ENCODE data around the gene CLASRP. TPM values are rescaled to one million over a fixed set of nuclear protein-coding genes. Genes with fewer than 3 reads are reported as not detected.

The CLASRP gene
- polyA plus RNA-seq, 1 experiment = 12.4 TPM

DNA sequence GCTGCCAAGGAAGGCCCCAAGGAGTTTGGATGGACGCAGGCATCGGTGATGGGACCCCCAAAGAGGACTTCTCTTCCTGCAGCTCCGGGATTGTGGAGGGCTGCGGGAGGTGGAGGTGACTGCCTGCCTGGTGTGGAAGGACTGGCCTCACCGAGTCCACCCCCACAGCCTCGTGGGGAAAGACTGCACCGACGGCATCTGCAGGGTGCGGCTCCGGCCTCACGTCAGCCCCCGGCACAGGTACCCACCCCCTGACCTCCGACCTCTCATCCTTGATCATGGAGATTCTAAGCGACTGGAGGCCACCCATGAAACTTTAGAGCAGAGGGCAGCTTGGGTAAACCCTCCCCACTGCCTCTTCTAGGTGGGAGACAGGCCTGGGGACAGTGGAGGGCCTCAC, 16.9 kb upstream of the CLASRP start:
- DNase-seq (ENCODE audit: low read depth, low spot score) = no peak
- TF ChIP-seq, protein P1, sequence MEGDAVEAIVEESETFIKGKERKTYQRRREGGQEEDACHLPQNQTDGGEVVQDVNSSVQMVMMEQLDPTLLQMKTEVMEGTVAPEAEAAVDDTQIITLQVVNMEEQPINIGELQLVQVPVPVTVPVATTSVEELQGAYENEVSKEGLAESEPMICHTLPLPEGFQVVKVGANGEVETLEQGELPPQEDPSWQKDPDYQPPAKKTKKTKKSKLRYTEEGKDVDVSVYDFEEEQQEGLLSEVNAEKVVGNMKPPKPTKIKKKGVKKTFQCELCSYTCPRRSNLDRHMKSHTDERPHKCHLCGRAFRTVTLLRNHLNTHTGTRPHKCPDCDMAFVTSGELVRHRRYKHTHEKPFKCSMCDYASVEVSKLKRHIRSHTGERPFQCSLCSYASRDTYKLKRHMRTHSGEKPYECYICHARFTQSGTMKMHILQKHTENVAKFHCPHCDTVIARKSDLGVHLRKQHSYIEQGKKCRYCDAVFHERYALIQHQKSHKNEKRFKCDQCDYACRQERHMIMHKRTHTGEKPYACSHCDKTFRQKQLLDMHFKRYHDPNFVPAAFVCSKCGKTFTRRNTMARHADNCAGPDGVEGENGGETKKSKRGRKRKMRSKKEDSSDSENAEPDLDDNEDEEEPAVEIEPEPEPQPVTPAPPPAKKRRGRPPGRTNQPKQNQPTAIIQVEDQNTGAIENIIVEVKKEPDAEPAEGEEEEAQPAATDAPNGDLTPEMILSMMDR (IDR thresholded peaks at IDR 0.05; ENCODE audit: low read depth, low read length) = no peak
- no peak overlapping the region for H3K4me3 ChIP-seq (ENCODE audit: low read depth, low read length)
- no peak overlapping the region for H3K27ac ChIP-seq (ENCODE audit: low read depth, low read length)
- ChIA-PET CTCF (no interaction called here), POLR2A (interaction anchor here (0.6 kb wide), 1 partner anchor 163 kb away, joined by 6 read pairs; no protein-coding TSS in a partner anchor)
- H3K9me3 ChIP-seq (ENCODE audit: control insufficient read depth, insufficient read depth, low read length) = no peaks in the 10 kb centered on the region
- no peaks in the 10 kb centered on the region for H3K27me3 ChIP-seq (ENCODE audit: control insufficient read depth, insufficient read depth, low read length)

DNA sequence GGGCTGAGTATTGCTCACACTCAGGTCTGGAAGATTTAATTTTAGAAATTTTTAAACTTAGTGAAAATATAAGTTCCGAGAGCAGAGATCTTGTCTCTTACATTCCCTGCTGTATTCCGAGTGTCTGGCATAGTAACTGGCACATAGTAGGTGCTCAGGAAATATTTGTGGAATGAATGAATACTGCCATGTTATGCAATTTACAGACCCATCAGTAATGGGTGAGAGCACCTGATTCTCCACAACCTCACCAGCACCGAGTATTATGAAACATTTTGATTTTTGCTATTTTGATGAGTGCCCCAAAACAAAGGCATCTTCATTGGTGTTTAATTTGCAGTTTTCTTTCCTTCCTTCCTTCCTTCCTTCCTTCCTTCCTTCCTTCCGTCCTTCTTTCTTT, 15.8 kb upstream of the CLASRP start:
- DNase-seq (ENCODE audit: low read depth, low spot score) = no peak
- ChIA-PET POLR2A (no interaction called here), CTCF (no interaction called here)
- TF ChIP-seq, protein P1 (IDR thresholded peaks at IDR 0.05; ENCODE audit: low read depth, low read length) = no peak
- no peak overlapping the region for H3K27ac ChIP-seq (ENCODE audit: low read depth, low read length)
- no peaks in the 10 kb centered on the region for H3K9me3 ChIP-seq (ENCODE audit: control insufficient read depth, insufficient read depth, low read length)
- no peaks in the 10 kb centered on the region for H3K27me3 ChIP-seq (ENCODE audit: control insufficient read depth, insufficient read depth, low read length)
- H3K4me3 ChIP-seq (ENCODE audit: low read depth, low read length) = no peak overlapping the region

DNA sequence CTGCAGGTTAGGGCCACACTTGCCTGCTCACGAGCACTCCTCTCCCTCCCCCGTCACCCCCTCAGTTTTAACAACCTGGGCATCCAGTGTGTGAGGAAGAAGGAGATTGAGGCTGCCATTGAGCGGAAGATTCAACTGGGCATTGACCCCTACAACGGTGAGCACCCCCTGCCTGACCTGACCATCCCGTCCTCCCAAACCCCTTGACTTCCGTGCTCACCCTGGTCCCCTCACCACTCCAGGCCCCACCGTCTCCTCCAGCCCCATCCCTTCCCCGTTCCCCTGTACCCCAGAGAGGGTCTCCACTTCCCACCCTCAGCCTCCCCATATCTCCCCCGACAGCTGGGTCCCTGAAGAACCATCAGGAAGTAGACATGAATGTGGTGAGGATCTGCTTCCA, 13.6 kb upstream of the CLASRP start:
- Histone ChIP-seq H3K27me3 (ENCODE audit: control insufficient read depth, insufficient read depth, low read length) (no peaks in the 10 kb centered on the region), H3K4me3 (ENCODE audit: low read depth, low read length) (no peak overlapping the region), H3K27ac (ENCODE audit: low read depth, low read length) (no peak overlapping the region), H3K9me3 (ENCODE audit: control insufficient read depth, insufficient read depth, low read length) (no peaks in the 10 kb centered on the region)
- TF ChIP-seq, protein P1 (IDR thresholded peaks at IDR 0.05; ENCODE audit: low read depth, low read length) = no peak
- no peak for DNase-seq (ENCODE audit: low read depth, low spot score)
- ChIA-PET CTCF (no interaction called here), POLR2A (no interaction called here)

DNA sequence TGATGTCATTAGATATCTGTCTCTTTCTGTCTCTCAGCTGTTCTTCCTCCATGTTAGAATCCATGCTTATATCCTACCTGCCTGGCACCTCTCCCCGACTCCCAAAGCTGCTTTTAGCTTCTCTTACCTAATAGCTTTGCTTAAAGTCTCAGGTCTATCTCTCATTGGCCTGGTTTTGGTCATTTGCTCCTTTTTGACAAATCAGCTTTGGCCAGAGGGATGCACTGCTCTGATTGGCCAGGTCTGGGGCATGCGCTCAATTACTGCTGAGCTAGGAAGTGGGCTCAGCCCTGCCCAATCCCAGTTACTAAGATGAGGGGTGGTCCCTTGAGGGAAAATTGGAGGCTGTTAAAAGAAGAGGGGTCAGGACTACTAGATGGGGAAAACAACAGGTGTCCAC, 11.5 kb upstream of the CLASRP start:
- H3K4me3 ChIP-seq (ENCODE audit: low read depth, low read length) = no peak overlapping the region
- TF ChIP-seq, protein P1 (IDR thresholded peaks at IDR 0.05; ENCODE audit: low read depth, low read length) = no peak
- H3K27ac ChIP-seq (ENCODE audit: low read depth, low read length) = no peak overlapping the region
- POLR2A ChIA-PET = interaction anchor here (1.6 kb wide), 1 partner anchor 12 kb away, joined by 6 read pairs; the partner anchor contains the start of gene CLASRP
- DNase-seq (ENCODE audit: low read depth, low spot score) = no peak
- CTCF ChIA-PET = interaction anchor here (1.0 kb wide), 1 partner anchor 32 kb away, joined by 4 read pairs; no protein-coding TSS in a partner anchor
- no peaks in the 10 kb centered on the region for H3K27me3 ChIP-seq (ENCODE audit: control insufficient read depth, insufficient read depth, low read length)
- H3K9me3 ChIP-seq (ENCODE audit: control insufficient read depth, insufficient read depth, low read length) = no peaks in the 10 kb centered on the region

DNA sequence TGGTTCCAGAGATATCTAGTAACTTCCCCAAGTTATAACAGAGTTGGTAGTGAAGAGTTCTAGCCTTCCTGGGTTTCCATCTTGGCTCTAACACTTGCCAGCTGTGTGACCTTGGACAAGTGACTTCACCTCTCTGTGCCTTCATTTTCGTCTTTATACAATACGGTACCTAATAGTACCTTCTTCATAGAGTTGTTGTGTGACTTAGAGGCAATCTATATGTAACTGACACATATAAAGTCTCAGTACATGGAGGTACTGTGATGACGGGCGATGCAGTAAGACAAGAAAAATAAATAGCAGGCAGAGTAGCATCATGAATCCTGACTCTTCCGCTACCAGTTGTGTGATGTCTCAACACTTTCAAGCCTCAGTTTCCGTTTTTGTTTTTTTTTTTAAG, 8.0 kb upstream of the CLASRP start:
- DNase-seq (ENCODE audit: low read depth, low spot score) = no peak
- Histone ChIP-seq H3K27ac (ENCODE audit: low read depth, low read length) (no peak overlapping the region), H3K27me3 (ENCODE audit: control insufficient read depth, insufficient read depth, low read length) (no peaks in the 10 kb centered on the region), H3K4me3 (ENCODE audit: low read depth, low read length) (no peak overlapping the region), H3K9me3 (ENCODE audit: control insufficient read depth, insufficient read depth, low read length) (no peaks in the 10 kb centered on the region; the same call in 1 of the 2 replicates)
- TF ChIP-seq, protein P1 (IDR thresholded peaks at IDR 0.05; ENCODE audit: low read depth, low read length) = no peak
- ChIA-PET POLR2A (no interaction called here), CTCF (interaction anchor here (1.3 kb wide), 1 partner anchor 29 kb away, joined by 4 read pairs; no protein-coding TSS in a partner anchor)
